Endodermal cell (in vitro differentiated cells): Measurements from ENCODE around the gene LGALS7. TPM values are rescaled to one million over a fixed set of nuclear protein-coding genes. Genes with fewer than 3 reads are reported as not detected.
"Not testable (repeated sequence)": the region's sequence is repeated elsewhere in the genome, so short reads cannot be mapped to it uniquely, and the experiment has no call there.

ENCODE experiments used
- DNase-seq: peaks from one replicate; pipeline ENCODE4 v3.0.0-alpha.2; 2017
- H3K27ac ChIP-seq: 2 replicates; pipeline ENCODE4 v1.5.1; 2013; ENCODE audit warnings: mild to moderate bottlenecking, low read depth, low read length, moderate library complexity
- H3K27me3 ChIP-seq: 2 replicates; pipeline ENCODE4 v1.6.1; 2013; ENCODE audit warnings: mild to moderate bottlenecking, low read length, moderate library complexity; ENCODE audit not compliant: insufficient read depth, control insufficient read depth, poor library complexity, severe bottlenecking
- H3K36me3 ChIP-seq: 2 replicates; pipeline ENCODE4 v1.7.0; 2013; ENCODE audit warnings: mild to moderate bottlenecking, low read length, moderate library complexity; ENCODE audit not compliant: control insufficient read depth, insufficient read depth
- H3K4me1 ChIP-seq: one replicate; pipeline ENCODE4 v1.7.0; 2013; ENCODE audit warnings: low read length; ENCODE audit not compliant: control insufficient read depth, insufficient read depth
- H3K4me3 ChIP-seq: 2 replicates; pipeline ENCODE4 v1.5.1; 2013; ENCODE audit warnings: mild to moderate bottlenecking, low read length, moderate library complexity
- H3K9ac ChIP-seq: 2 replicates; pipeline ENCODE4 v1.6.1; 2013; ENCODE audit warnings: mild to moderate bottlenecking, low read length, moderate library complexity; ENCODE audit not compliant: poor library complexity, severe bottlenecking; ENCODE audit errors: extremely low read depth
- H3K9me3 ChIP-seq: 2 replicates; pipeline ENCODE4 v1.6.1; 2013; ENCODE audit warnings: mild to moderate bottlenecking, low read length, moderate library complexity; ENCODE audit not compliant: control insufficient read depth
- H3K27ac Mint-ChIP-seq: 2 replicates; pipeline ENCODE4 v1.8.0; 2020; ENCODE audit warnings: mixed read lengths
- H3K27me3 Mint-ChIP-seq: 2 replicates; pipeline ENCODE4 v1.8.0; 2021; ENCODE audit warnings: mild to moderate bottlenecking, mixed read lengths; ENCODE audit not compliant: insufficient read depth
- H3K36me3 Mint-ChIP-seq: 2 replicates; pipeline ENCODE4 v1.8.0; 2020; ENCODE audit warnings: low read depth, mixed read lengths
- H3K4me1 Mint-ChIP-seq: 2 replicates; pipeline ENCODE4 v1.8.0; 2020; ENCODE audit warnings: mixed read lengths
- H3K4me3 Mint-ChIP-seq: 2 replicates; pipeline ENCODE4 v1.8.0; 2020; ENCODE audit warnings: mild to moderate bottlenecking, moderate library complexity, mixed read lengths
- H3K9me3 Mint-ChIP-seq: 2 replicates; pipeline ENCODE4 v1.8.0; 2020; ENCODE audit warnings: mild to moderate bottlenecking, mixed read lengths
- CTCF ChIP-seq: fragments of 200-600 bp; sonication (generic); conservative IDR thresholded peaks from 2 replicates; pipeline ENCODE4 v1.5.0; 2021; ENCODE audit warnings: antibody characterized with exemption, mild to moderate bottlenecking
- WGBS, 2 experiments: methylation state at CpG; one replicate each; pipeline versions ENCODE4 v1.1.5 to v1.1.7; 2013; ENCODE audit warnings: missing lambda C conversion rate in 2 of 2, mixed read lengths in 1 of 2; ENCODE audit not compliant: insufficient coverage in 1 of 2, insufficient read length in 1 of 2; 5-methylcytosine and 5-hydroxymethylcytosine counted together
- total RNA-seq, 2 donors: library from RNA; stranded (reverse); fragmentation: NEBNext Ultra II Directional in 1 of 2; extraction: Animal tissue kit (Norgen Biotek cat#: 25700) in 1 of 2; gene quantifications; 2 replicates in 1 of 2; 3 replicates in 1 of 2; pipeline ENCODE4 v1.2.1, GENCODE V29; 2021

LGALS7 gene
- total RNA-seq, 2 donors from 2014 or later, result 1.8 TPM; not detected in 1

- Histone ChIP-seq H3K27ac (no peak overlapping the region), H3K9ac (no peak overlapping the region), H3K36me3 (no peaks in the 10 kb centered on the region), H3K4me3 (no peak overlapping the region), H3K27me3 (no peaks in the 10 kb centered on the region), H3K4me1 (no peaks in the 10 kb centered on the region), H3K9me3 (peaks cover 4% of the 10 kb centered on the region)
- no peak for DNase-seq
- Mint-ChIP-seq H3K27ac (no peak overlapping the region), H3K36me3 (peaks cover 2% of the 10 kb centered on the region), H3K27me3 (no peaks in the 10 kb centered on the region), H3K4me3 (no peak overlapping the region), H3K9me3 (no peaks in the 10 kb centered on the region), H3K4me1 (no peaks in the 10 kb centered on the region)
- TF ChIP-seq CTCF, result no peak
- 81 to 84% methylated on average over 8 to 10 of the region's 10 CpGs for WGBS, 2 experiments
These were observed 13.7 kb downstream of the LGALS7 start for GRCh38 chr19:38759590-38760003.

- H3K4me3 Mint-ChIP-seq, H3K4me1 Mint-ChIP-seq, H3K36me3 Mint-ChIP-seq, H3K27me3 ChIP-seq, H3K4me1 ChIP-seq, DNase-seq, H3K9me3 Mint-ChIP-seq, H3K36me3 ChIP-seq, H3K27me3 Mint-ChIP-seq, H3K27ac ChIP-seq, H3K27ac Mint-ChIP-seq, H3K9me3 ChIP-seq, H3K9ac ChIP-seq: not testable (repeated sequence)
- no CpG with 5 or more reads among the region's 2 CpGs for WGBS, 2 experiments
- peak overlapping the region; percentile 49 for H3K4me3 ChIP-seq
These were observed 19.1 kb downstream of the LGALS7 start for GRCh38 chr19:38754196-38754595.

DNA sequence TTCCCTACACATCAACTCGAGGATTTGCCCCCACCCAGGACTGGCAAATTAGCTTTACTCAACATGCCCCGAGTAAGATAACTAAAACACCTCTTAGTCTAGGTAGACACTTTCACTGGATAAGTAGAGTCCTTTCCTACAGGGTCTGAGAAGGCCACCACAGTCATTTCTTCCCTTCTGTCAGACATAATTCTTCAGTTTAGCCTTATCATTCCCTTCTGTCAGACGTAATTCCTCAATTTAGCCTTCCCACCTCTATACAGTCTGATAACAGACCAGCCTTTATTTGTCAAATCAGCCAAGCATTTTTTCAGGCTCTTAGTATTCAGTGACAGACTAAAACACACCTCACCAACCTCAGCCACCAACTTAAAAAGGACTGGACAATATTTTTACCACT lies 19.5 kb downstream of the LGALS7 start:
- not testable (repeated sequence) for H3K9ac ChIP-seq, DNase-seq, H3K4me3 Mint-ChIP-seq, H3K36me3 ChIP-seq, H3K27ac ChIP-seq, H3K4me1 ChIP-seq, H3K36me3 Mint-ChIP-seq, H3K4me1 Mint-ChIP-seq, H3K9me3 Mint-ChIP-seq, H3K27me3 Mint-ChIP-seq, H3K9me3 ChIP-seq, H3K27me3 ChIP-seq, H3K27ac Mint-ChIP-seq
- WGBS, 2 experiments, result 48 to 75% methylated on average over 3 of the region's 3 CpGs
- H3K4me3 ChIP-seq, result peak overlapping the region; percentile 49

- Histone ChIP-seq H3K4me1 (no peaks in the 10 kb centered on the region), H3K27ac (no peak overlapping the region), H3K36me3 (no peaks in the 10 kb centered on the region), H3K27me3 (no peaks in the 10 kb centered on the region), H3K4me3 (no peak overlapping the region), H3K9me3 (no peaks in the 10 kb centered on the region), H3K9ac (no peak overlapping the region)
- Mint-ChIP-seq H3K9me3 (peaks cover 1% of the 10 kb centered on the region), H3K4me3 (no peak overlapping the region), H3K27me3 (peaks cover 7% of the 10 kb centered on the region), H3K27ac (no peak overlapping the region), H3K4me1 (no peaks in the 10 kb centered on the region), H3K36me3 (no peaks in the 10 kb centered on the region)
- no peak for TF ChIP-seq CTCF
- DNase-seq, result peak; percentile 51
- WGBS, 2 experiments, result 93 to 100% methylated on average over 6 to 7 of the region's 7 CpGs
These were observed 28.0 kb downstream of the LGALS7 start for GRCh38 chr19:38745316-38745715.
